HEK293 (cell line): ENCODE results near the gene BHLHE23.

Experiments
- CTCF ChIA-PET: fragments of 350-600 bp; formaldehyde crosslinking; extraction: SDS; loops from one replicate; lab custom pipeline; 2021; ENCODE audit warnings: antibody characterized with exemption; lab: Yijun Ruan, JAX
- POLR2A ChIA-PET: fragments of 300-600 bp; formaldehyde crosslinking; extraction: SDS; loops from one replicate; lab custom pipeline; 2020; ENCODE audit warnings: antibody characterized with exemption, inconsistent platforms; lab: Yijun Ruan, JAX
- H3K27ac ChIP-seq: fragments of 200-500 bp; sonication (Bioruptor generic); 2 replicates; pipeline ENCODE4 v1.5.1; 2014; ENCODE audit warnings: low read depth, low read length, control low read depth, inconsistent platforms; ENCODE audit errors: extremely low read depth
- H3K36me3 ChIP-seq, 2 experiments: fragments of 200-500 bp in 1 of 2; sonication (Bioruptor generic) in 1 of 2; 1 replicate in 1 of 2; 2 replicates in 1 of 2; pipeline ENCODE4 v1.5.1; 2014 to 2017; ENCODE audit warnings: inconsistent platforms in 2 of 2, low read length in 2 of 2; ENCODE audit not compliant: control insufficient read depth in 2 of 2, insufficient read depth in 1 of 2
- H3K4me1 ChIP-seq: fragments of 200-500 bp; sonication (Bioruptor generic); 2 replicates; pipeline ENCODE4 v1.5.1; 2014; ENCODE audit warnings: mild to moderate bottlenecking, low read length, inconsistent platforms; ENCODE audit not compliant: control insufficient read depth, insufficient read depth
- H3K4me3 ChIP-seq: 2 replicates; pipeline ENCODE4 v1.5.1; 2011; ENCODE audit warnings: low read depth, mild to moderate bottlenecking, control low read depth, low read length, moderate library complexity
- H3K9me3 ChIP-seq: fragments of 200-500 bp; sonication (Bioruptor generic); 2 replicates; pipeline ENCODE4 v1.5.1; 2014; ENCODE audit warnings: low read depth, low read length, inconsistent platforms; ENCODE audit not compliant: control insufficient read depth, insufficient read depth
- CTCF ChIP-seq: fragments of 450-650 bp; formaldehyde crosslinking; IDR thresholded peaks from 2 replicates; pipeline ENCODE4 v1.5.1; 2016; ENCODE audit warnings: missing biosample characterization, missing genetic modification characterization
- GLI2 ChIP-seq: fragments of 450-650 bp; formaldehyde crosslinking; IDR thresholded peaks from 2 replicates; pipeline ENCODE4; 2017; ENCODE audit warnings: missing biosample characterization, missing genetic modification characterization, low read depth, borderline replicate concordance
- GLI4 ChIP-seq: fragments of 450-650 bp; formaldehyde crosslinking; IDR thresholded peaks from 2 replicates; pipeline ENCODE4 v1.5.1; 2016; ENCODE audit warnings: missing biosample characterization, missing genetic modification characterization
- HIC1 ChIP-seq: fragments of 450-650 bp; formaldehyde crosslinking; IDR thresholded peaks from 2 replicates; pipeline ENCODE4 v1.5.1; 2016; ENCODE audit warnings: missing biosample characterization, missing genetic modification characterization
- KLF1 ChIP-seq: fragments of 450-650 bp; formaldehyde crosslinking; IDR thresholded peaks from 2 replicates; pipeline ENCODE4 v1.5.1; 2016; ENCODE audit warnings: missing biosample characterization, missing genetic modification characterization
- KLF8 ChIP-seq: fragments of 450-650 bp; formaldehyde crosslinking; IDR thresholded peaks from 2 replicates; pipeline ENCODE4 v1.5.1; 2016; ENCODE audit warnings: missing biosample characterization, missing genetic modification characterization
- KLF9 ChIP-seq: fragments of 450-650 bp; formaldehyde crosslinking; IDR thresholded peaks from 2 replicates; pipeline ENCODE4 v1.5.1; 2016; ENCODE audit warnings: missing biosample characterization, missing genetic modification characterization, low read depth
- REPIN1 ChIP-seq: fragments of 450-650 bp; formaldehyde crosslinking; IDR thresholded peaks from 2 replicates; pipeline ENCODE4 v1.5.1; 2017; ENCODE audit warnings: missing biosample characterization, missing genetic modification characterization, low read depth
- WT1 ChIP-seq: fragments of 450-650 bp; formaldehyde crosslinking; IDR thresholded peaks from 2 replicates; pipeline ENCODE4 v1.5.1; 2016; ENCODE audit warnings: missing biosample characterization, missing genetic modification characterization
- ZBTB21 ChIP-seq: fragments of 450-650 bp; formaldehyde crosslinking; IDR thresholded peaks from 2 replicates; pipeline ENCODE4 v1.5.1; 2017; ENCODE audit warnings: missing biosample characterization, missing genetic modification characterization
- ZBTB7A ChIP-seq: fragments of 450-650 bp; formaldehyde crosslinking; IDR thresholded peaks from 2 replicates; pipeline ENCODE4 v1.5.1; 2016; ENCODE audit warnings: low read depth, missing biosample characterization, missing genetic modification characterization
- ZFHX2 ChIP-seq: fragments of 450-650 bp; formaldehyde crosslinking; conservative IDR thresholded peaks from 2 replicates; pipeline ENCODE4 v1.5.1; 2016; ENCODE audit warnings: missing biosample characterization, missing genetic modification characterization
- ZFP41 ChIP-seq: fragments of 450-650 bp; formaldehyde crosslinking; IDR thresholded peaks from 2 replicates; pipeline ENCODE4 v1.5.1; 2016; ENCODE audit warnings: missing biosample characterization, missing genetic modification characterization, borderline replicate concordance
- ZFP69B ChIP-seq: fragments of 450-650 bp; formaldehyde crosslinking; IDR thresholded peaks from 2 replicates; pipeline ENCODE4 v1.5.1; 2016; ENCODE audit warnings: missing biosample characterization, missing genetic modification characterization
- ZIC2 ChIP-seq: fragments of 450-650 bp; formaldehyde crosslinking; IDR thresholded peaks from 2 replicates; pipeline ENCODE4 v1.5.1; 2016; ENCODE audit warnings: missing biosample characterization, missing genetic modification characterization
- ZNF10 ChIP-seq: fragments of 450-650 bp; formaldehyde crosslinking; IDR thresholded peaks from 2 replicates; pipeline ENCODE4 v1.5.1; 2017; ENCODE audit warnings: missing biosample characterization, missing genetic modification characterization
- ZNF132 ChIP-seq: fragments of 450-650 bp; formaldehyde crosslinking; IDR thresholded peaks from 2 replicates; pipeline ENCODE4 v1.5.1; 2017; ENCODE audit warnings: missing biosample characterization, missing genetic modification characterization, borderline replicate concordance
- ZNF157 ChIP-seq: fragments of 450-650 bp; formaldehyde crosslinking; IDR thresholded peaks from 2 replicates; pipeline ENCODE4 v1.5.1; 2016; ENCODE audit warnings: missing biosample characterization, missing genetic modification characterization
- ZNF19 ChIP-seq: fragments of 450-650 bp; formaldehyde crosslinking; IDR thresholded peaks from 2 replicates; pipeline ENCODE4; 2016; ENCODE audit warnings: missing biosample characterization, missing genetic modification characterization, low read depth
- ZNF221 ChIP-seq: fragments of 450-650 bp; formaldehyde crosslinking; IDR thresholded peaks from 2 replicates; pipeline ENCODE4 v1.5.1; 2017; ENCODE audit warnings: missing biosample characterization, missing genetic modification characterization, borderline replicate concordance
- ZNF280D ChIP-seq: fragments of 450-650 bp; formaldehyde crosslinking; IDR thresholded peaks from 2 replicates; pipeline ENCODE4 v1.5.1; 2016; ENCODE audit warnings: missing biosample characterization, missing genetic modification characterization
- ZNF354C ChIP-seq: fragments of 450-650 bp; formaldehyde crosslinking; IDR thresholded peaks from 2 replicates; pipeline ENCODE4 v1.5.1; 2016; ENCODE audit warnings: missing biosample characterization, missing genetic modification characterization, low read depth, borderline replicate concordance
- ZNF37A ChIP-seq: fragments of 450-650 bp; IDR thresholded peaks from 2 replicates; pipeline ENCODE4 v1.5.1; 2018; ENCODE audit warnings: missing biosample characterization, missing genetic modification characterization
- ZNF433 ChIP-seq: fragments of 450-650 bp; formaldehyde crosslinking; IDR thresholded peaks from 2 replicates; pipeline ENCODE4 v1.5.1; 2016; ENCODE audit warnings: missing biosample characterization, missing genetic modification characterization, low read depth
- ZNF571 ChIP-seq: fragments of 450-650 bp; formaldehyde crosslinking; IDR thresholded peaks from 2 replicates; pipeline ENCODE4 v1.5.0; 2017; ENCODE audit warnings: missing biosample characterization, missing genetic modification characterization
- ZNF677 ChIP-seq: fragments of 450-650 bp; IDR thresholded peaks from 2 replicates; pipeline ENCODE4 v1.5.0; 2018; ENCODE audit warnings: missing biosample characterization, mild to moderate bottlenecking, missing genetic modification characterization, moderate library complexity
- ZNF701 ChIP-seq: fragments of 450-650 bp; formaldehyde crosslinking; IDR thresholded peaks from 2 replicates; pipeline ENCODE4 v1.5.1; 2016; ENCODE audit warnings: missing biosample characterization, missing genetic modification characterization

The BHLHE23 gene

GRCh38 chr20:62978561-62978943 is 28.2 kb downstream of the BHLHE23 start:
- POLR2A ChIA-PET, result no interaction called here
- no peaks in the 10 kb centered on the region for H3K4me1 ChIP-seq
- no peak for TF ChIP-seq CTCF
- no peak for TF ChIP-seq ZNF37A (tag by site-specific recombination)
- no peak for TF ChIP-seq ZBTB21 (tag by site-specific recombination)
- TF ChIP-seq ZNF354C (tag by site-specific recombination), result no peak
- no peak for TF ChIP-seq ZNF677 (tag by site-specific recombination)
- no peak for TF ChIP-seq ZNF10 (tag by site-specific recombination)
- TF ChIP-seq ZNF571 (tag by site-specific recombination), result no peak
- no peak for TF ChIP-seq GLI2 (tag by site-specific recombination)
- TF ChIP-seq ZNF132 (tag by site-specific recombination), result no peak
- no peak for TF ChIP-seq ZFP41
- no peak for TF ChIP-seq GLI4
- no peak for TF ChIP-seq ZFHX2 (tag by site-specific recombination)
- TF ChIP-seq ZBTB7A, result no peak
- no peak for TF ChIP-seq ZNF19 (tag by site-specific recombination)
- no peak for TF ChIP-seq ZNF701 (tag by site-specific recombination)
- TF ChIP-seq REPIN1 (tag by site-specific recombination), result no peak
- no peak for TF ChIP-seq ZNF280D (tag by site-specific recombination)
- no peak for TF ChIP-seq ZNF157 (tag by site-specific recombination)
- TF ChIP-seq ZNF221, result no peak
- no peaks in the 10 kb centered on the region for H3K9me3 ChIP-seq
- no peak overlapping the region for H3K27ac ChIP-seq
- CTCF ChIA-PET, result no interaction called here
- no peak overlapping the region for H3K4me3 ChIP-seq
- H3K36me3 ChIP-seq, result no peaks in the 10 kb centered on the region

- CTCF ChIA-PET, result interaction anchor here (1.3 kb wide), 1 partner anchor 31 kb away, joined by 5 read pairs; no protein-coding TSS in a partner anchor
- H3K9me3 ChIP-seq, result no peaks in the 10 kb centered on the region
- TF ChIP-seq WT1 (tag by site-specific recombination) (no peak), HIC1 (tag by site-specific recombination) (peak; percentile 35; the same call in 1 of the 2 replicates), KLF8 (tag by site-specific recombination) (0 out of 2 replicates have a peak, but pooled peaks have one; percentile 33), ZBTB7A (no peak), ZFP69B (tag by site-specific recombination) (no peak), KLF1 (tag by site-specific recombination) (peak; percentile 87), ZIC2 (0 out of 2 replicates have a peak, but pooled peaks have one; percentile 16), ZNF433 (tag by site-specific recombination) (no peak), KLF9 (tag by site-specific recombination) (peak; percentile 90)
- no peaks in the 10 kb centered on the region for H3K4me1 ChIP-seq
- POLR2A ChIA-PET, result no interaction called here
- no peak overlapping the region for H3K27ac ChIP-seq
- no peaks in the 10 kb centered on the region for H3K36me3 ChIP-seq
- no peak overlapping the region for H3K4me3 ChIP-seq
Observed at GRCh38 chr20:62977613-62978560, 28.9 kb downstream of the BHLHE23 start.
